GM19238 (cell line): Measurements from ENCODE around the gene GGPS1.
"Not testable (repeated sequence)": the region's sequence is repeated elsewhere in the genome, so short reads cannot be mapped to it uniquely, and the experiment has no call there.

Experiments
- DNase-seq: peaks from one replicate; pipeline ENCODE4 v3.0.0; 2011; ENCODE audit warnings: low spot score; ENCODE audit not compliant: insufficient read length

The GGPS1 gene

DNA sequence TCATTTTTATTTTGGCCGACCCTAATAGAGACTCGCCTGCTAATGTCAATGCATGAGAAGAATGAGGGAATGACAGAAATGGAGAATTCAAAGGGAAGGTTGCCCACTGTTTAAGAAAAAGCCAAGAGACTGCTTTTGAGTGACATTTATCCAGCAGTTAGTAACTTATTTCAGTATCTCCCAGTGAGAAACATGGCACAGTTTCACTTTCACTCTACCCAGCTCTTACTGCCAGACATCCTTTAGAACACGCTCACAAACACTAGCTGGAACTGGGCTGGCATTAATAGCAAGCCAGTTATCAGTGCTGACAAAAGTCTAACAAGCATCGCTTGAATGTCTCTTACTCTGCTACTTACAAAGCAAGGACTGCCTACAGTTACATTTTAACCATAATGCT lies 8.5 kb downstream of the GGPS1 start:
- DNase-seq, result no peak

DNA sequence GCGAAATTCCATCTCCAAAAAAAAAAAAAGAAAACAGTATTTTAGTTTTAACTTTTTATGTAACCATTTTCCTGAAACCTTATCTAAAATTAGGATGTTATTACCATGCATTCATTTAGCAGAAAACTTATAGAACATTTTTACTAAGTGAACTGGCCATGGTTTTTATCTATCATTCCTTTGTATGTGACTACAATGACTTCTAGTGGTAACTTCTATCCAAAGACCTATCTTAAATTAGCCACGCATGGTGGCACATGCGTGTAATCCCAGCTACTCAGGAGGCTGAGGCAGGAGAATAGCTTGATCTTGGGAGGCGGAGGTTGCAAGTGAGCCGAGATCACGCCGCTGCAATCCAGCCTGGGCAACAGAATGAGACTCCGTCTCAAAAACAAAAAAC lies 11.4 kb downstream of the GGPS1 start:
- no peak for DNase-seq

DNA sequence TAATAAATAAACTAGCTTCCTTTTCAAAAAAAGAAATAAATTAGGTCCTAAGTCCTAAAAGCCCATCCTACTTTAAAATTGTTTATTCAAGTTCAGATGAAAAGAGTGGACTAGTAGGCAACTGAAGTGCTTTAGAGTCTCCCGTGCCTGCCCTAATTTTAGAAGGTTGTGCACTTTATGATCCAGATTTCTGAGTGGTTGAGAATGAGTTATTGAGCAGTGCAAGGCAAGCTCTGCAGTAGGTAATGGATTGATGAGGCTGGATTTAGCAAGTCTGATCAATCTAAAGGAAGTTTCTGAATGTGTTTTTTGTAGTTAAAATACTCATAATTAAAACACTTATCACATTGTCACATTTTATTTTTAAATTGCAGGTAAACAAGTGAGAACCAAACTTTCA lies 13.0 kb downstream of the GGPS1 start:
- DNase-seq, result no peak

DNA sequence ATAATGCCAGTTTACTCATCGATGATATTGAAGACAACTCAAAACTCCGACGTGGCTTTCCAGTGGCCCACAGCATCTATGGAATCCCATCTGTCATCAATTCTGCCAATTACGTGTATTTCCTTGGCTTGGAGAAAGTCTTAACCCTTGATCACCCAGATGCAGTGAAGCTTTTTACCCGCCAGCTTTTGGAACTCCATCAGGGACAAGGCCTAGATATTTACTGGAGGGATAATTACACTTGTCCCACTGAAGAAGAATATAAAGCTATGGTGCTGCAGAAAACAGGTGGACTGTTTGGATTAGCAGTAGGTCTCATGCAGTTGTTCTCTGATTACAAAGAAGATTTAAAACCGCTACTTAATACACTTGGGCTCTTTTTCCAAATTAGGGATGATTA lies 13.7 kb downstream of the GGPS1 start:
- no peak for DNase-seq

DNA sequence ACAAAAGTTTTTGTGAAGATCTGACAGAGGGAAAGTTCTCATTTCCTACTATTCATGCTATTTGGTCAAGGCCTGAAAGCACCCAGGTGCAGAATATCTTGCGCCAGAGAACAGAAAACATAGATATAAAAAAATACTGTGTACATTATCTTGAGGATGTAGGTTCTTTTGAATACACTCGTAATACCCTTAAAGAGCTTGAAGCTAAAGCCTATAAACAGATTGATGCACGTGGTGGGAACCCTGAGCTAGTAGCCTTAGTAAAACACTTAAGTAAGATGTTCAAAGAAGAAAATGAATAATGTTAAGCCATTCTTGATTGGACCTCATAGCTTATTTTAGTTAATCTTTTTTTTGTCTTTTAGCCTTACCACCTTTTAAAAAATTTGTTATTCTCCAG lies 14.1 kb downstream of the GGPS1 start:
- no peak for DNase-seq

DNA sequence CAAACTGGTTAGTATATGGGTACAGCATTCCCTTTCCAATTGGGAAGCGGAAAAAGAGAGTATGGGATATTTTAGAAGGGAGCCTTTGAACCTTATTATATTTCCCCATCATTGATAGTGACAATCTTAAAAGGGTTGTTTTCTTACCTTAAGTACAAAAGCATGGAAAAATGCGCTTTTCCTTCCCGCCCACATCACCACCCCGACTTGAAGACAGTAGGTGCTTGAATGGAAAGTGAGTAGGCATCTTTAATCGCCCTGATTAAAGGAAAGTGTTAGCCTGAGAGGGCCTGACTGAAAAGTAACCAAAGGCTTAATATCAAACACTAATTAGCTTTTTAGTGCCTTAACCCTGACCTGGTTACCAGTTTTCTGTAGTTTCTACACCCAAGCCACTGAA lies 15.4 kb downstream of the GGPS1 start:
- DNase-seq, result no peak

DNA sequence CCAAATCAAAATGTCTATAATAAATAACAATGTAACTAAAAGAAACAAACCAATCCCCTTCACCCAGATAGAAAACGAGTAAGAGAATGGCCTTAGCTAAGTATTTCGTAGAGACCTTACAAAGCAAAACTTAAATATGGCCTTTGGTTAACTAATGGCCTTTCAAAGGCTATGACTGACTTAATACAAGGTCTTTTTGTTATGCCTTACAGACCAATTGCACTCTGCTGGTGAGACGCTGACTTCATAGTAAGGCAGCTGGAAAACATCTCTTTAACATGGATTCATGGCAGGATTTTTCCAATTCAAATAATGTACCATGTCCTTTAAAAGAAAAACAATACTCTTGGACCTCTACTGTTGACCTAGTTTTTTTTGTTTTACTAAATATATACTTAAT lies 23.1 kb downstream of the GGPS1 start:
- DNase-seq, result no peak

DNA sequence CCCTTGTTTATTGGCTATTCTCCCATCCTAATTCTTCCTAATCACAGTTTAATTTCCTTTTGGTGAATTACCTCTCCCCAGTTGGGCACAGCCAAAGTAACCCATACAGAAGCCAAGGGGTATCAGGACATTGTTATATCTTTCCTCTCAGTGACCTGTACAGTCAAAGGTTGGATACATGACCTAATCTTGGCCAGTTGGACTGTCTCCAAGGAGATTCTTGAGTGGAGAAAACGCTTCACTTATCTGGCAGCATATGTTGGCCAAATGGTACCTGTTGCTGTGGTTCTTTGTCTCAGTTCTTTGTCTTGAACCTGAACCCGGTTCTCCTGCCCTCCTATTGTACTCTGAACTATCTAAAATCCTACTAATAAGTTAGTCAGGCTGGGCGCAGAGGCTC lies 23.5 kb downstream of the GGPS1 start:
- DNase-seq, result no peak

DNA sequence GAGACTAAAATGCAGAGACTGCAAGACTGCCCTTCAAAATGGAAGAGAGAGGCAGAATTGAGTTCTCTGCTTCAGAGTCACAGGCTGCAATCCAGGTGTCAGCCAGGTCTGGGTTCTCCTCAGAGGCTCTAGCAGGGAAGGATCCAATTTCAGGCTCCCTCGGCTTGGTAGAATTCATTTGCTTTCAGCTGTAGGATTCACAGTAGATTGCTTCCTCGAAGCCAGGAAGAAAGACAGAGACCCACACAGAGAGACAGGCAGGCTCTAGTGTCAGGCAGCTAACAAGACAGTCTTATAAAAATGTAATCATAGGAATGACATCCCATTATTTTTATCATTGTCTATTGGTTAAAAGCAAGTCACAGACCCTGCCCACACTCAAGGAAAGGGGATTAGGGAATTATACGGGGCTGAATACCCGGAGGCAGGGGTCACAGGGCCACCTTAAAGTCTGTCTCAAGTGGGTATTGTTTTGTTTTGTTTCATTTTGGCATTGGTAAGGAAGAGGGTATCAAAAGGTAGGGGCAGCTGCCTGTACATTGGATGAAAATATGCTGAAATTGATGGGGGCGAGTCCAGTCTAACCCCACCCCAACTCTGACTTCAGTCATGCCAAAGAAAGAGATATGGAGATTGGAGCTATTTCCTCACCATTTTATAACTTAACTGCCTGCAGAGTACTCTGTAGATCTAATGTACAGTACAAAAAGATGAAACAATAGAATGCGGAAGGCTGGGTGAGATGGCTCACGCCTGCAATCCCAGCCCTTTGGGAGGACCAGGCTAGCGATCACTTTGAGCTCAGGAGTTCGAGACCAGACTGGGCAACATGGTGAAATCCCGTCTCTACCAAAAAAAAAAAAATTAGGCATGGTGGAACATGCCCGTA lies 29.4 kb downstream of the GGPS1 start:
- no peak for DNase-seq

DNA sequence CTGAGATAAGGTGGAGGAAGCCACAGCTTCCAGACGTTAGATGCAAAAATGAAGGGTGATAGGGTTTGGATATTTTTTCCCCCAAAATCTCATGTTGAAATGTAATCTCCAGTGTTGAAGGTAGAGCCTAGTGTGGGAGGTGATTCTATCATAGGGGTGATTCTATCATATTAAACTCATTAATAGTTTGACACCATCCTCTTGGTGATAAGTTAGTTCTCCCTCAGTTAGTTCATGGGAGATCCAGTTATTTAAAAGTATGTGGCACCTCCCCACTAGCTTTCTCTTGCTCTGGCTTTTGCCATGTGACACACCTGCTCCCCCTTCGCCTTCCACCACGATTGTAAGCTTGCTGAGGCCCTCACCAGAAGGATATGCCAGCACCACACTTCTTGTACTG lies 30.5 kb downstream of the GGPS1 start:
- no peak for DNase-seq

DNA sequence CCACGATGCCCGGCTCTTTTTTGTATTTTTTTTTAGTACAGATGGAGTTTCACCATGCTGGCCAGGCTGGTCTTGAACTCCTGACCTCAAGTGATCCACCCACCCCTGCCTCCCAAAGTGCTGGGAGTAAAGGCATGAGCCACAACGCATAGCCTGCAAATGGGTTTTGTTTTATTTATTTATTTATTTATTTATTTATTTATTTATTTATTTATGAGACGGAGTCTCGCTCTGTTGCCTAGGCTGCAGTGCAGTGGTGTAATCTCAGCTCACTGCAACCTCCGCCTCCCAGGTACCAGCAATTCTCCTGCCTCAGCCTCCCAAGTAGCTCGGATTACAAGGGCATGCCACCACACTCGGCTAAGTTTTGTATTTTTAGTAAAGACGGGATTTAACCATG lies 35.8 kb downstream of the GGPS1 start:
- not testable (repeated sequence) for DNase-seq

DNA sequence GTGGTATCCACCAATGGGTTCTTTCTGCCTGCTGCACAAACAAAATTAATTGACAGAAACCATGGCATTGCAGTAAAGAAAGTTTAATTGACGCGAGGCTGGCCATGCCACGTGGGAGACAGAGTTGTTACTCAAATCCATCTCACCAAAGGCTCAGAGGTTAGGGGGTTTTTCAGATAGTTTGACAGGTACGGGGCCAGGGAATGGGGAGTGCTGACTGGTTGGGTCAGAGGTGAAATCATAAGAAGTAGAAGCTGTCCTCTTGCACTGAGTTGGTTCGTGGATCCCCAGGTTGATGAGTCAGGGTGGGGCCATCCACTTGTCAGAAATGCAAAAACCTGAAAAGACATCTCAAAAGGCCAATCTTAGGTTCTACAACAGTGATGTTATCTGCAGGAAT lies 37.9 kb downstream of the GGPS1 start:
- no peak for DNase-seq

DNA sequence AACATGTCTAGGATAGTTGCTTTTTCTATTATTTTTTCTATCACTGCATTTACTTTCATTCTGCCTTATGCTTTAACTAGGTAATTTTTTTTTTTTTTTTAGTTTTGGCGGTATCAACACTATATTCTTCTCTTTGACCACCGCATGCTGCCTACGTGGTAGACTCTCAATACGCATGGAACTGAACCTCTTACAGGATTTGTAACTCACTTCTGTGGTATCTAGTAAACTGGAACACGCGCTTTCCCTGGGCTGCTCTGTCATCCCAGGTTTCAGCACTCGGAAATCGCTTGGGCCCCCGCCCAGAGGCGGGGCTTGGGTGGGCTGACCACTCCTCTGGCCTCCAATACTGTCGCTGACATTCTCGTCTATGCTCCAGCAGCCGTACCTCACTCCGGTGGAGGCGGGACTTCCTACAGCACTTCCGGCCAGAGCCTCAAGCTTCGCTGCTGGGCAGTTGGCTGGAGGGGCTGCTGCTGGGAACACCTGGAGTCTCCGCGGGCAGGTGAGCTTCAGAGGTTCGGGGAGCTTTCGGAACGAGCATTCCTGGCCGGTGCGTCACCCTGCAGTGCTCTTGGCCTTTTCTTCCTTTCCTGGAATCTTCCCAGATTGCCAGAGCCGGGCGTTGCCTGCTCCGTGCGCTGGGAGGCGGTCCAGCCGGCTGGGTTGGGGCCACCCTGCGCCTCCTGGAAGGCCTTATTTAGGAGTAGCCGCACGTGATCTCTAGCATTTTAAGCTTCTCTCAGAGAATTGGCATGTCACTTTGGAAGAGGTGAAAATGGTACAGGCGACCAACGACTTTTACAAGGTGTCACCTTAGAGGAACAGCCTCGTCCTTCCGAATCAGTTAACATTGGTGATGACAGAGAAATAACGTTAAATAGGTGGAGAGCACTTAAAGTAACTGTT lies 38.9 kb downstream of the GGPS1 start, which contains the start of gene TBCE:
TSS of gene TBCE (plus strand) at position 428 of the 909 bp plus-strand sequence. CDS start 12,623 bp downstream, outside the sequence.
- DNase-seq, result peak; percentile 93

DNA sequence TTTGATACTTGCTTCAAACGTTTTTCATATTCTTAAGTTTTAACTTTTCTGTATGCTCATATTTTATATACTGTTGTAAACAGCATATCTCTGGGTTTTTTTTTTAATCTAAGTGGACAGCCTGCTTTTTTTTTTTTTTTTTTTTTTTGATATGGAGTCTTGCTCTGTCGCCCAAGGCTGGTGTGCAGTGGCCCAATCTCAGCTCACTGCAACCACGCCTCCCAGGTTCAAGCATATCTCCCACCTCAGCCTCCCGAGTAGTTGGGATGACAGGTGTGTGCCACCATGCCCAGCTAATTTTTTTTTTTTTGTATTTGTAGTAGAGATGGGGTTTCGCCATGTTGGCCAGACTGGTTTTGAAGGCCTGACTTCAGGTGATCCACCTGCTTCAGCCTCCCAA lies 40.1 kb downstream of the GGPS1 start:
- DNase-seq, result no peak

DNA sequence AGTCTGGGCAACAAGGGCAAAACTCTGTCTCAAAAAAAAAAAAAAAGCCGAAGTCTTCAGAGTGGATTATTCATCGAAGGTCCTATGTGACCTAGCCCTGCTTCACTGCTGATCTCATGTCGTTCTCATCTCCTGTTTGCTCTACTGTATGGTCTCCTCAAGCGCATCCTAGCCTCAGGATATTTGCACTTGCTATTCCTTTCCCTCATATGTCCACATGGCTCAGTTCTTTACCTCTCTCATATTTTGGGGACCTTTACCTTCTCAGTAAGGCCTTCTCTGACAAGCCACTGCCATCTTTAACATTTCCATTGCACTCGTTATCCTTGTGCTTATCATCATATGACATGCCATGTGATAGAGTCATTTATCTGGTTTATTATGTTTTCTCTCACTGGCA lies 41.4 kb downstream of the GGPS1 start:
- DNase-seq, result no peak

DNA sequence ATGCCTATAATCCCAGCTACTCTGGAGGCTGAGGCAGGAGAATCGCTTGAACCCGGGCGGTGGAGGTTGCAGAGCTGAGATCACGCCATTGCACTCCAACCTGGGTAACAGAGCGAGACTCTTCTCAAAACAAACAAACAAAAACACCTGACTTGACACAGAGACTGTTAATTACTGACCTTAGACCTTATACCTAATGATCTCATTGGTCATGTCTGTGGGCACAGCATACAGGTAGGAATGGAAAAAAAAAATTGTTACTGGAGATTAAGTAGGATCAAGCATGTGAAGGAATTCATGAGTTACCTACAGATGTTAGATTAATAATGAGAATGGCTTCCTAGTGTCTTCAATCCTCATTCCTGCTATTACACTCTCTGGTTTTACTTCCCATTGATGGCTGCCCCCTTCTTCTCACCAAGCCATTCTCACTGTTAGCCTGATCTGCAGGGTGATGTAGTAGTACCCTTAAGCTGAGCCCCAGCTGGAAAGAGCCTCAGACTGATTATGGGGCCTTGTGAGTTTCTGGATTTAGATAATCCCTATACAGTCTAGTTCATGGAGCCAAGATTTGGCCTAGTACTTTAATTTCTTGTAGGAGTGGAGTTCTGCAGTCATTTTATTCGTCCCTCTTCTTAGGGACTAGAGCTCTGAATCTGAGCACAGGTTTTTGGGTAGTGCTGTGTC lies 47.7 kb downstream of the GGPS1 start:
- no peak for DNase-seq

DNA sequence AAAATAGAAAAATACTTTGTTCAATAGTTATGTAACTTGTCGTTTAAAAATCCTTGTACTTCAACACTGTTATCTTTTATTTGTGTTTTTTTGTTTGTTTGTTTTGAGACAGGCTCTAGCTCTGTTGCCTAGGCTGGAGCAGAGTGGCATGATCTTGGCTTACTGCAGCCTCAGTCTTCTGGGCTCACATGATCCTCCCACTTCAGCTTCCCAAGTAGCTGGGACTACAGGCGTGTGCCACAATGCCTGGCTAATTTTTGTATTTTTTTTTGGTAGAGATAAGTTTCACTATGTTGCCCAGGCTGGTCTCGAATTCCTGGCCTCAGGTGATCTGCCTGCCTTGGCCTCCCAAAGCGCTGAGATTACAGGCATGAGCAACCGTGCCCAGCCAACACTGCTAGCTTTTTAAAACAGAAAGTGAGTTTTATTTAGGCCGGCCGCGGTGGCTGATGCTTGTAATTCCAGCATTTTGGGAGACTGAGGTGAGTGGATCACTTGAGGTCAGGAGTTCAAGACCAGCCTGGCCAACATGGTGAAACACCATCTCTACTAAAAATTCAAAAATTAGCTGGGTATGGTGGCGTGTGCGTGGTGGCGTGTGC lies 49.9 kb downstream of the GGPS1 start:
- not testable (repeated sequence) for DNase-seq

DNA sequence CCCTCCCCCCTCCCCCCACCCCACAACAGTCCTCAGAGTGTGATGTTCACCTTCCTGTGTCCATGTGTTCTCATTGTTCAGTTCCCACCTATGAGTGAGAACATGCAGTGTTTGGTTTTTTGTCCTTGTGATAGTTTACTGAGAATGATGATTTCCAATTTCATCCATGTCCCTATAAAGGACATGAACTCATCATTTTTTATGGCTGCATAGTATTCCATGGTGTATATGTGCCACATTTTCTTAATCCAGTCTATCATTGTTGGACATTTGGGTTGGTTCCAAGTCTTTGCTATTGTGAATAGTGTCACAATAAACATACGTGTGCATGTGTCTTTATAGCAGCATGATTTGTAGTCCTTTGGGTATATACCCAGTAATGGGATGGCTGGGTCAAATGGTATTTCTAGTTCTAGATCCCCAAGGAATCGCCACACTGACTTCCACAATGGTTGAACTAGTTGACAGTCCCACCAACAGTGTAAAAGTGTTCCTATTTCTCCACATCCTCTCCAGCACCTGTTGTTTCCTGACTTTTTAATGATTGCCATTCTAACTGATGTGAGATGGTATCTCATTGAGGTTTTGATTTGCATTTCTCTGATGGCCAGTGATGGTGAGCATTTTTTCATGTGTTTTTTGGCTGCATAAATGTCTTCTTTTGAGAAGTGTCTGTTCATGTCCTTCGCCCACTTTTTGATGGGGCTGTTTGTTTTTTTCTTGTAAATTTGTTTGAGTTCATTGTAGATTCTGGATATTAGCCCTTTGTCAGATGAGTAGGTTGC lies 53.8 kb downstream of the GGPS1 start:
- not testable (repeated sequence) for DNase-seq

DNA sequence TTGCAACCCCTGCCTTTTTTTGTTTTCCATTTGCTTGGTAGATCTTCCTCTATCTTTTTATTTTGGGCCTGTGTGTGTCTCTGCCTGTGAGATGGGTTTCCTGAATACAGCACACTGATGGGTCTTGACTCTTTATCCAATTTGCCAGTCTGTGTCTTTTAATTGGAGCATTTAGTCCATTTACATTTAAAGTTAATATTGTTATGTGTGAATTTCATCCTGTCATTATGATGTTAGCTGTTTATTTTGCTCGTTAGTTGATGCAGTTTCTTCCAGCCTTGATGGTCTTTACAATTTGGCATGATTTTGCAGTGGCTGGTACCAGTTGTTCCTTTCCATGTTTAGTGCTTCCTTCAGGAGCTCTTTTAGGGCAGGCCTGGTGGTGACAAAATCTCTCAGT lies 57.3 kb downstream of the GGPS1 start:
- not testable (repeated sequence) for DNase-seq

DNA sequence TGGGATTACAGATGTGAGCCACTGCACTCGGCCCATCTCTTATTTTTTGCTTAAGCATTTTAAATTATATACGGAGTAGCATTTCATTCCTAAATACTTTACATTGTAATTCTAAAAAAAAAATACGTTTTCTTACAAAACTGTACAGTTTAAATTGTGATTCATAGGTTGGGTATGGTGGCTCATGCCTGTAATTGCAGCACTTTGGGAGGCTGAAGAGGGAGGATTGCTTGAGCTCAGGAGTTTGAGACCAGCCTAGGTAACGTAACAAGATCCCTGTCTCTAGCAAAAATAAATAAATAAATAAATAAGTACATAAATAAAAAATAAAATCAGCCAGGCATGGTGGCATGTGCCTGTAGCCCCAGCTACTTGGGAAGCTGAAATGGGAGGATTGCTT lies 63.5 kb downstream of the GGPS1 start:
- DNase-seq, result no peak
